Stimulated activated CD8-positive, alpha-beta memory T cell treated with anti-CD3 and anti-CD28 coated beads, Interleukin-4, amount 100 ng/mL, for 1 hour (primary cell): ENCODE results near the gene SMARCD1.

Source experiments
- DNase-seq, 2 donors: peaks; one replicate each; pipeline ENCODE4 v3.0.0-alpha.2; 2020; ENCODE audit warnings: low read depth in 2 of 2, low spot score in 1 of 2

Gene SMARCD1

GRCh38 chr12:50084775-50085614 lies at the start of gene SMARCD1:
TSS of gene SMARCD1 (plus strand) at chr12:50085342. CDS start at chr12:50085370, 28 bp downstream.
- peak; percentile 60 to 74 for DNase-seq

GRCh38 chr12:50038336-50038735 lies 46.8 kb upstream of the SMARCD1 start:
- no peak for DNase-seq

GRCh38 chr12:50039151-50039835 lies 45.8 kb upstream of the SMARCD1 start:
- peak; percentile 77 to 84 for DNase-seq

GRCh38 chr12:50040657-50041056 lies 44.5 kb upstream of the SMARCD1 start:
- no peak for DNase-seq

- no peak for DNase-seq
Measured at GRCh38 chr12:50041062-50041860, 43.9 kb upstream of the SMARCD1 start.

- no peak for DNase-seq
Measured at GRCh38 chr12:50041962-50042361, 43.2 kb upstream of the SMARCD1 start.

- DNase-seq, result no peak
Measured at GRCh38 chr12:50042693-50043092, 42.4 kb upstream of the SMARCD1 start.

- no peak for DNase-seq
Measured at GRCh38 chr12:50043308-50043707, 41.8 kb upstream of the SMARCD1 start.

GRCh38 chr12:50043854-50044253 lies 41.3 kb upstream of the SMARCD1 start:
- DNase-seq, result no peak

GRCh38 chr12:50047693-50048250 lies 37.4 kb upstream of the SMARCD1 start:
- DNase-seq, result no peak

GRCh38 chr12:50049254-50050118 lies 35.7 kb upstream of the SMARCD1 start:
- no peak for DNase-seq

- DNase-seq, result no peak
Measured at GRCh38 chr12:50050119-50050385, 35.1 kb upstream of the SMARCD1 start.

- no peak for DNase-seq
Measured at GRCh38 chr12:50050410-50051098, 34.6 kb upstream of the SMARCD1 start.

GRCh38 chr12:50051101-50051806 lies 33.9 kb upstream of the SMARCD1 start:
- no peak for DNase-seq

GRCh38 chr12:50052544-50052943 lies 32.6 kb upstream of the SMARCD1 start:
- DNase-seq, result no peak

GRCh38 chr12:50052964-50053363 lies 32.2 kb upstream of the SMARCD1 start:
- DNase-seq, result no peak

- no peak for DNase-seq
Measured at GRCh38 chr12:50053583-50053982, 31.6 kb upstream of the SMARCD1 start.

- no peak for DNase-seq
Measured at GRCh38 chr12:50055831-50056638, 29.1 kb upstream of the SMARCD1 start.

- DNase-seq, result no peak
Measured at GRCh38 chr12:50056639-50056976, 28.5 kb upstream of the SMARCD1 start.
